OCI-LY3 (cell line): Measurements from ENCODE around the gene GALNTL6.

Experiments
- EZH2phosphoT487 ChIP-seq: fragments of 200-600 bp; shearing (Covaris generic); IDR thresholded peaks from 2 replicates; pipeline ENCODE4 v1.6.1; 2018; ENCODE audit warnings: antibody characterized with exemption, mixed run types, low read depth
- TF ChIP-seq, protein P1 (sequence below): fragments of 200-600, 300-600 bp; sonication (generic); IDR thresholded peaks from 2 replicates; pipeline ENCODE4 v1.5.1; 2014; ENCODE audit warnings: antibody characterized with exemption, low read length, low read depth

DNA sequence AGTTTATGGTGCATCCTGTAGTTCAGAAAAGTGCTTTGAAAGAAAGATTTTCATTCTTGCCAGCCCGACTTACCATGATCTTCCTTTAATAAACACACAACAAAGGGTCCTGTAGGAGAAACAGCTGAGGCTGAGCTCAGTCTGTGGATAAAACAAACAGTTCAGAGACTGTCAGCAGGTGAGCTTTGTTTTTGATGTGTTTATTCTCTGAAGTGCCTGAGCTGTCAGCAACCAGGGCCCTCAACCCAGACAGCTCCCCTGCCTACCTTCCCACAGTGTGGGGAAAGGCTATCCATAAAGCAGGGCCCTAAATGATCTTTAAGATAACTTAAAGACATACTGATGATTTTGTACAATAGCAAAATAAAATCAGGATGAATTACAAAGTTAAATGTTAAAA lies 896.2 kb downstream of the GALNTL6 start:
- TF ChIP-seq, protein P1, sequence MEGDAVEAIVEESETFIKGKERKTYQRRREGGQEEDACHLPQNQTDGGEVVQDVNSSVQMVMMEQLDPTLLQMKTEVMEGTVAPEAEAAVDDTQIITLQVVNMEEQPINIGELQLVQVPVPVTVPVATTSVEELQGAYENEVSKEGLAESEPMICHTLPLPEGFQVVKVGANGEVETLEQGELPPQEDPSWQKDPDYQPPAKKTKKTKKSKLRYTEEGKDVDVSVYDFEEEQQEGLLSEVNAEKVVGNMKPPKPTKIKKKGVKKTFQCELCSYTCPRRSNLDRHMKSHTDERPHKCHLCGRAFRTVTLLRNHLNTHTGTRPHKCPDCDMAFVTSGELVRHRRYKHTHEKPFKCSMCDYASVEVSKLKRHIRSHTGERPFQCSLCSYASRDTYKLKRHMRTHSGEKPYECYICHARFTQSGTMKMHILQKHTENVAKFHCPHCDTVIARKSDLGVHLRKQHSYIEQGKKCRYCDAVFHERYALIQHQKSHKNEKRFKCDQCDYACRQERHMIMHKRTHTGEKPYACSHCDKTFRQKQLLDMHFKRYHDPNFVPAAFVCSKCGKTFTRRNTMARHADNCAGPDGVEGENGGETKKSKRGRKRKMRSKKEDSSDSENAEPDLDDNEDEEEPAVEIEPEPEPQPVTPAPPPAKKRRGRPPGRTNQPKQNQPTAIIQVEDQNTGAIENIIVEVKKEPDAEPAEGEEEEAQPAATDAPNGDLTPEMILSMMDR: no peak
- no peak for TF ChIP-seq EZH2phosphoT487
